AG04450 (cell line): ENCODE results near the gene LRP2. TPM values are rescaled to one million over a fixed set of nuclear protein-coding genes. Genes with fewer than 3 reads are reported as not detected.

Experiments
- CTCF ChIA-PET: fragments of 300-600, 350-600 bp; formaldehyde crosslinking; extraction: SDS; loops from one replicate; lab custom pipeline; 2022; ENCODE audit warnings: antibody characterized with exemption, inconsistent platforms; lab: Charles Lee
- POLR2A ChIA-PET: fragments of 350-600 bp; formaldehyde crosslinking; extraction: SDS; loops from one replicate; lab custom pipeline; 2021; ENCODE audit warnings: antibody characterized with exemption, inconsistent platforms; lab: Yijun Ruan, JAX
- DNase-seq: peaks from one replicate; pipeline ENCODE4 v3.0.0-alpha.2; 2011; ENCODE audit warnings: low read depth, low spot score
- H3K27ac ChIP-seq: one replicate; pipeline ENCODE4 v1.5.1; 2012; ENCODE audit warnings: low read depth, low read length, control low read depth
- H3K27me3 ChIP-seq: one replicate; pipeline ENCODE4 v1.6.0; 2012; ENCODE audit warnings: low read length; ENCODE audit not compliant: control insufficient read depth, insufficient read depth
- H3K4me3 ChIP-seq: 2 replicates; pipeline ENCODE4 v1.5.1; 2011; ENCODE audit warnings: mild to moderate bottlenecking, low read depth, low read length, control low read depth
- H3K9me3 ChIP-seq: 2 replicates; pipeline ENCODE4 v1.5.1; 2012; ENCODE audit warnings: low read length; ENCODE audit not compliant: control insufficient read depth, insufficient read depth
- CTCF ChIP-seq: IDR thresholded peaks from 2 replicates; pipeline ENCODE4 v1.5.1; 2011; ENCODE audit warnings: low read depth, low read length, control low read depth, inconsistent platforms
- polyA plus RNA-seq: library from polyadenylated mRNA; depleted of rRNA; stranded (reverse); fragments of >200 nt; gene quantifications from 2 replicates; pipeline ENCODE4 v1.2.3, GENCODE V29; 2011

The LRP2 gene
- polyA plus RNA-seq, 1 experiment: not detected

- no peak overlapping the region for H3K27ac ChIP-seq
- H3K4me3 ChIP-seq: no peak overlapping the region
- ChIA-PET CTCF (no interaction called here), POLR2A (no interaction called here)
- H3K27me3 ChIP-seq: no peaks in the 10 kb centered on the region
- no peaks in the 10 kb centered on the region for H3K9me3 ChIP-seq
- TF ChIP-seq CTCF: no peak
- no peak for DNase-seq
These were observed 161.6 kb downstream of the LRP2 start for GRCh38 chr2:169200756-169201155.

GRCh38 chr2:169193618-169194017 lies 168.7 kb downstream of the LRP2 start:
- ChIA-PET CTCF (no interaction called here), POLR2A (no interaction called here)
- TF ChIP-seq CTCF: no peak

GRCh38 chr2:169190197-169190775 lies 172.0 kb downstream of the LRP2 start:
- Histone ChIP-seq H3K4me3 (no peak overlapping the region), H3K27me3 (no peaks in the 10 kb centered on the region), H3K9me3 (no peaks in the 10 kb centered on the region), H3K27ac (no peak overlapping the region)
- ChIA-PET POLR2A (no interaction called here), CTCF (no interaction called here)
- TF ChIP-seq CTCF: no peak
- DNase-seq: no peak

More at GRCh38 chr2:169193618-169194017, 168.7 kb downstream of the LRP2 start:
- Histone ChIP-seq H3K27me3 (no peaks in the 10 kb centered on the region), H3K4me3 (no peak overlapping the region), H3K27ac (no peak overlapping the region), H3K9me3 (no peaks in the 10 kb centered on the region)
- DNase-seq: no peak

GRCh38 chr2:169189132-169189531 lies 173.2 kb downstream of the LRP2 start:
- no peak overlapping the region for H3K4me3 ChIP-seq
- H3K9me3 ChIP-seq: no peaks in the 10 kb centered on the region
- DNase-seq: no peak
- TF ChIP-seq CTCF: no peak
- H3K27me3 ChIP-seq: no peaks in the 10 kb centered on the region
- ChIA-PET CTCF (no interaction called here), POLR2A (no interaction called here)
- H3K27ac ChIP-seq: no peak overlapping the region

GRCh38 chr2:169185711-169186110 lies 176.6 kb downstream of the LRP2 start:
- no peaks in the 10 kb centered on the region for H3K27me3 ChIP-seq
- H3K4me3 ChIP-seq: no peak overlapping the region
- no peaks in the 10 kb centered on the region for H3K9me3 ChIP-seq
- no peak overlapping the region for H3K27ac ChIP-seq
- TF ChIP-seq CTCF: no peak
- DNase-seq: no peak
- ChIA-PET CTCF (no interaction called here), POLR2A (no interaction called here)
